Measurements from ENCODE around the gene KRT81. TPM values are rescaled to one million over a fixed set of nuclear protein-coding genes. Genes with fewer than 3 reads are reported as not detected.

Gene KRT81
- total RNA-seq, 3 donors from 2014 or later = 3.6 to 29.9 TPM; not detected in 1

DNA sequence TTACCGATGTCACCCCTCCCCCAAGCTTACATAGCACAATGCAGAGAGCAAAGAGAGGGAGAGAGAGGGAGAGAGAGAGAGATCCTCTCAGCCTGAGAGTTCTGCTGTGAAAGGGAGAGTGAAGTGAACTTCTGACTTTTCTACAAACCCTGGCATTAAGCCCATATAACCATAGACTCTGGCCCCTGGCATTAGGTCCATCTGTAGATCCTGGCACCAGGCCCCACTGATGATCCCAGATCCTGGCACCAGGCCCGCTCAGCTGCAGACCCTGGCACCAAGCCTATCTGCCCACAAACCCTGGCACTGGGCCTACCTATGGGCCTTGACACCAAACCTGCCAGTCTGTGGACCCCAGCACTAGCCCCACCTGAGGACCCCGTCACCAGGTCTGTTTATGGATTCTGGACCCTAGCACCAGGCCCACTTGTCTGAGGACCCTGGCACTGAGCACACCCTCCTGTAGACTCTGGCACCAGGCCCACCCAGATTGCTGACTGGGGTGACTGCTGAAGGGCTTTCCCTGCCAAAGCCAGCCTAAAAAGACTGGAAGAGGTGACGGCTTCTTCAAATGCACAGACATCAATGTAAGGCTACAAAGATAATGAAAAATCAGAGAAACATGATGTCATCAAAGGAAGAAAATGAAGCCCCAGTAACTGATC is 44.4 kb upstream of the KRT81 start:
- H3K27ac ChIP-seq = no peak overlapping the region
- H3K4me3 ChIP-seq = no peak overlapping the region
- no peaks in the 10 kb centered on the region for H3K4me1 ChIP-seq
- intact Hi-C loops (cut with DNase I; ENCODE audit: low total_unique reads) = no loop called here
- peaks cover 10 to 15% of the 10 kb centered on the region in 2 donors for H3K9me3 ChIP-seq
- H3K36me3 ChIP-seq = no peaks in the 10 kb centered on the region
- no peak for TF ChIP-seq POLR2A (IDR thresholded peaks at IDR 0.05)
- TF ChIP-seq, protein P1, sequence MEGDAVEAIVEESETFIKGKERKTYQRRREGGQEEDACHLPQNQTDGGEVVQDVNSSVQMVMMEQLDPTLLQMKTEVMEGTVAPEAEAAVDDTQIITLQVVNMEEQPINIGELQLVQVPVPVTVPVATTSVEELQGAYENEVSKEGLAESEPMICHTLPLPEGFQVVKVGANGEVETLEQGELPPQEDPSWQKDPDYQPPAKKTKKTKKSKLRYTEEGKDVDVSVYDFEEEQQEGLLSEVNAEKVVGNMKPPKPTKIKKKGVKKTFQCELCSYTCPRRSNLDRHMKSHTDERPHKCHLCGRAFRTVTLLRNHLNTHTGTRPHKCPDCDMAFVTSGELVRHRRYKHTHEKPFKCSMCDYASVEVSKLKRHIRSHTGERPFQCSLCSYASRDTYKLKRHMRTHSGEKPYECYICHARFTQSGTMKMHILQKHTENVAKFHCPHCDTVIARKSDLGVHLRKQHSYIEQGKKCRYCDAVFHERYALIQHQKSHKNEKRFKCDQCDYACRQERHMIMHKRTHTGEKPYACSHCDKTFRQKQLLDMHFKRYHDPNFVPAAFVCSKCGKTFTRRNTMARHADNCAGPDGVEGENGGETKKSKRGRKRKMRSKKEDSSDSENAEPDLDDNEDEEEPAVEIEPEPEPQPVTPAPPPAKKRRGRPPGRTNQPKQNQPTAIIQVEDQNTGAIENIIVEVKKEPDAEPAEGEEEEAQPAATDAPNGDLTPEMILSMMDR (IDR thresholded peaks at IDR 0.05) = no peak
- no peak for TF ChIP-seq POLR2AphosphoS5 (IDR thresholded peaks at IDR 0.05)
- DNase-seq (ENCODE audit: low spot score in 2 of 2) = no peak
- no peaks in the 10 kb centered on the region for H3K27me3 ChIP-seq

DNA sequence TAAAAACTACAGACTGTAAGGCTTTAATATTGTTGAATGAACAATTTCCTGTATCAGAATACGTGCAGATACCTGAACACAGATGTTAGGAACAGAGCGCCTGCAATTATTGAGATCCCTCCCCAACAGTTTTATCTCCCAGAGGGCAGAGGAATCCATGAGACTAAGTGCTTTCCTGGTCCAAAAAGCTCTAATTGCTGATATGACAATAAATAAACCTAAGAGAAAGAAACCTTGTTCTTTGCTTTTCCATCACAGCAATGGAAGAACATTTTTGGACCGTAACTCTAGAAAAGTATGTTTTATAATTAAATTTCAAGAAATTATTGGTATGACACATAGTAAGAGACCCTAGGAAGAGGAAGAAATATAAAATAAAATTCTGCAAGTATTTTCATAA is 42.9 kb upstream of the KRT81 start:
- no peaks in the 10 kb centered on the region for H3K4me1 ChIP-seq
- H3K36me3 ChIP-seq = no peaks in the 10 kb centered on the region
- no peak for DNase-seq (ENCODE audit: low spot score in 2 of 2)
- H3K9me3 ChIP-seq = peaks cover 10 to 15% of the 10 kb centered on the region in 2 donors
- no peak for TF ChIP-seq POLR2A (IDR thresholded peaks at IDR 0.05)
- TF ChIP-seq POLR2AphosphoS5 (IDR thresholded peaks at IDR 0.05) = no peak
- TF ChIP-seq, protein P1 (IDR thresholded peaks at IDR 0.05) = no peak
- H3K4me3 ChIP-seq = no peak overlapping the region
- no peak overlapping the region for H3K27ac ChIP-seq
- H3K27me3 ChIP-seq = no peaks in the 10 kb centered on the region
- intact Hi-C loops (cut with DNase I; ENCODE audit: low total_unique reads) = no loop called here

DNA sequence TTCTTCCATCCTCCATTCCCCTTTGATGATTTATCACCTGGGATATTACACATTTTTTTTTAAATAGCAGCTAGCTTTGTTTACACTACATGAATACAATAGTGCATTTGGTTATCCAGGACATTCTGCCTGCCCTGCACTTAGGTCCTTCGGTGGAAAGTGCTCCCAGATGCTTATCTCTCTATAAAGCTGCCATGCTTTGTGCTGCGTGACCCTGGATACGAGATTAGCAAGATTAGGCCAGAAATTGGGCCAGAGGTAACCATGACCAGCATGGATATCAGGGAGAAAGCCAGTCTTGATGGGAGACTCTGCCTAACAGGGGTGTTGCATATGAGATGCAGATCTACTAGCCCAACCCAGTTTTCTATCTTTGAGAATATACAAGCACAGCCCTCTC is 42.0 kb upstream of the KRT81 start:
- no peak for DNase-seq (ENCODE audit: low spot score in 2 of 2)
- intact Hi-C loops (cut with DNase I; ENCODE audit: low total_unique reads) = no loop called here
- Histone ChIP-seq H3K27me3 (no peaks in the 10 kb centered on the region), H3K4me3 (no peak overlapping the region), H3K36me3 (no peaks in the 10 kb centered on the region), H3K27ac (no peak overlapping the region), H3K9me3 (peaks cover 10 to 15% of the 10 kb centered on the region in 2 donors), H3K4me1 (no peaks in the 10 kb centered on the region)
- TF ChIP-seq POLR2AphosphoS5 (IDR thresholded peaks at IDR 0.05) (no peak), POLR2A (IDR thresholded peaks at IDR 0.05) (no peak)
- TF ChIP-seq, protein P1 (IDR thresholded peaks at IDR 0.05) = no peak

DNA sequence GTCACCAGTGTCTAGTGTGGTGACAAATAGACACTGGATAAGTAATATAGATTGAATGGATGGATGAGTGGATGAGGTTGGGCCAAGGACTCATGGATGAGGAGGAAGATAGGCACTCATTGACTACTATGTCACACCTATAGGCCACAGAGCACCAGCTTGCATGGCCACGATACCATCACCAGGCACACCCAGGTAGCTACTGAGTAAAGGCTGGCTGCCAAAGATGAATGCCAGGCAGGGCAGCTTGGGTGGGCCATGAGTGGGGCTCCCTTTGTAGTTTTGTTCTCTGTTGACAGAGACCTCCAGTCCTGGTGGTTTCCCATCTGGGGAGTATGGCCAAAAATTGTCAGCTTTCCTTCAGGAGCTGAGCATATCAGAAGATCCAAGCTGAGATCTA is 41.0 kb upstream of the KRT81 start:
- intact Hi-C loops (cut with DNase I; ENCODE audit: low total_unique reads) = no loop called here
- no peaks in the 10 kb centered on the region for H3K27me3 ChIP-seq
- no peak overlapping the region for H3K27ac ChIP-seq

DNA sequence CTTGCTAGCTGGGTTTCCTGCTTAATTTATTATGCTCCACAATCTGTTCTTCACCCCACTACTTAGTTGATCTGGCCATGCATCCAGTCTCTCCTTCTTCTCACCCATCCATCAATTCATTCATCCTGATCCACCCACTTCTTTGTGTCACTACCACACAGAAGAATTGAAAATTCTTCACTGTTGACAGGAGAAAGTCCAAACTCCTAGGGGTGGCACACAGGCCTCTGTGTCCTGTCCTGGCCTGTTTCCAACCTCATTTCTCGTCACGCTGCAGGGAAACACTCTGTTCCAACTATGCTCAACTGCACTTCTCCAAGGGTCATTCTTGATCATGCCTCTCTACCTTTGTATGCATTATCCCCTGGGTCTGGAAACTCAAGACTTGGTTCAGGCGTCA is 40.5 kb upstream of the KRT81 start:
- Histone ChIP-seq H3K9me3 (peaks cover 10 to 15% of the 10 kb centered on the region in 2 donors), H3K27ac (no peak overlapping the region), H3K4me3 (no peak overlapping the region), H3K36me3 (no peaks in the 10 kb centered on the region), H3K4me1 (no peaks in the 10 kb centered on the region), H3K27me3 (no peaks in the 10 kb centered on the region)
- TF ChIP-seq POLR2A (IDR thresholded peaks at IDR 0.05) (no peak), POLR2AphosphoS5 (IDR thresholded peaks at IDR 0.05) (no peak)
- TF ChIP-seq, protein P1 (IDR thresholded peaks at IDR 0.05) = no peak
- DNase-seq (ENCODE audit: low spot score in 2 of 2) = no peak
- intact Hi-C loops (cut with DNase I; ENCODE audit: low total_unique reads) = no loop called here

More for the DNA sequence above, 41.0 kb upstream of the KRT81 start:
- no peaks in the 10 kb centered on the region for H3K4me1 ChIP-seq
- H3K4me3 ChIP-seq = no peak overlapping the region
- H3K9me3 ChIP-seq = peaks cover 10 to 15% of the 10 kb centered on the region in 2 donors
- no peak for DNase-seq (ENCODE audit: low spot score in 2 of 2)
- H3K36me3 ChIP-seq = no peaks in the 10 kb centered on the region
- no peak for TF ChIP-seq POLR2A (IDR thresholded peaks at IDR 0.05)
- no peak for TF ChIP-seq POLR2AphosphoS5 (IDR thresholded peaks at IDR 0.05)
- TF ChIP-seq, protein P1 (IDR thresholded peaks at IDR 0.05) = no peak

Data from breast epithelium (tissue), 4 donors.